ENCODE measurements around the gene SLC1A2. TPM values are rescaled to one million over a fixed set of nuclear protein-coding genes. Genes with fewer than 3 reads are reported as not detected.

The SLC1A2 gene
- total RNA-seq, 2 experiments from 2014 or later = not detected

DNA sequence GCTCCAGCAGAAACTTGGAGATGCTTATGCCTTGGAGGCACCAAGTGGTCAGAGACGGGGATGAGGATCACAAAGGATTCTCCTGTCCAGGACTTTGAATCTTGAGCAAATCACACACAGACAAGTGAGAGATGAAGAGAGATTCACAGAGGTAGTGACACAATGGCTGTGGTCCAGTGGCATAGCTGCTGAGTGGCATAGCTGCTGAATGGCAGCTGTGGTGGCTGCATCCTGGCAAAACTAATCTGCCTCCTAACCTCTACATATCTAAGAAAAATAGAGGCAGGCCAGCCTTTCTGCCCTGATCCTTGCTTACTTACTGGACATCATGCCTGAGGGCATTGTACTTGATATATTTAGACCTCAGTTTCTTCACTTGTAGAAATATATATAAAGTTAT, 177.8 kb downstream of the SLC1A2 start:
- ATAC-seq (no peak), DNase-seq (no peak)
- Mint-ChIP-seq H3K9me3 (peaks cover 4% of the 10 kb centered on the region), H3K27me3 (no peaks in the 10 kb centered on the region), H3K36me3 (ENCODE audit: low read depth) (peaks cover 4% of the 10 kb centered on the region), H3K27ac (no peak overlapping the region), H3K4me3 (no peak overlapping the region), H3K4me1 (ENCODE audit: low read depth) (peaks cover 84% of the 10 kb centered on the region)
- intact Hi-C loops (cut with micrococcal nuclease) = loop anchor here (5.0 kb wide), 1 partner anchor 151 kb away; no protein-coding TSS in a partner anchor
- CTCF ChIA-PET = interaction anchor here (0.6 to 4.0 kb wide), 7 partner anchors 9 to 316 kb away, joined by 3 to 23 read pairs (median 4); no protein-coding TSS in a partner anchor
- TF ChIP-seq, protein P1, sequence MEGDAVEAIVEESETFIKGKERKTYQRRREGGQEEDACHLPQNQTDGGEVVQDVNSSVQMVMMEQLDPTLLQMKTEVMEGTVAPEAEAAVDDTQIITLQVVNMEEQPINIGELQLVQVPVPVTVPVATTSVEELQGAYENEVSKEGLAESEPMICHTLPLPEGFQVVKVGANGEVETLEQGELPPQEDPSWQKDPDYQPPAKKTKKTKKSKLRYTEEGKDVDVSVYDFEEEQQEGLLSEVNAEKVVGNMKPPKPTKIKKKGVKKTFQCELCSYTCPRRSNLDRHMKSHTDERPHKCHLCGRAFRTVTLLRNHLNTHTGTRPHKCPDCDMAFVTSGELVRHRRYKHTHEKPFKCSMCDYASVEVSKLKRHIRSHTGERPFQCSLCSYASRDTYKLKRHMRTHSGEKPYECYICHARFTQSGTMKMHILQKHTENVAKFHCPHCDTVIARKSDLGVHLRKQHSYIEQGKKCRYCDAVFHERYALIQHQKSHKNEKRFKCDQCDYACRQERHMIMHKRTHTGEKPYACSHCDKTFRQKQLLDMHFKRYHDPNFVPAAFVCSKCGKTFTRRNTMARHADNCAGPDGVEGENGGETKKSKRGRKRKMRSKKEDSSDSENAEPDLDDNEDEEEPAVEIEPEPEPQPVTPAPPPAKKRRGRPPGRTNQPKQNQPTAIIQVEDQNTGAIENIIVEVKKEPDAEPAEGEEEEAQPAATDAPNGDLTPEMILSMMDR (IDR thresholded peaks at IDR 0.05) = no peak
- POLR2A ChIA-PET = interaction anchor here (1.0 to 1.4 kb wide), 3 partner anchors 14 to 324 kb away, joined by 3 read pairs; no protein-coding TSS in a partner anchor

DNA sequence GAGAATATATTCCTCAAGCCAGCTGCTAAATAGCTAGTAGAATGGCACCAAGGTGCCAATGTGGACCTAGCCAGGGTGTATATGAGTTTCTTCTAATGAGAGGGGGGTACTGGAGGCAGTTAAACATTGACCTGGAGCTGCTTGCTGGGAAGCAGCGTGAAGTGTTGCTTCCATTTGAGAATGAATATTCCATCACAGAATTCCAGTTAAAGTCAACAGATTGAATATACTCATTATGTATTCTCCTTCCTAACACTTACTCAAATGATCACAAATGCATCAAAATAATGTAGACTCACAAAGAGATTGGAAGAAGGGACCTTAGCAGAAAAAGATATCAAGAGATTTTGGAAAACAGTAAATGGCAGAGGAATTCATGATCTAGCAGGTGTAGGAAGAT, 178.3 kb downstream of the SLC1A2 start:
- no peak overlapping the region for H3K4me3 Mint-ChIP-seq
- POLR2A ChIA-PET = interaction anchor here (1.0 to 1.3 kb wide), 2 partner anchors 13 to 323 kb away, joined by 3 read pairs; no protein-coding TSS in a partner anchor
- H3K4me1 Mint-ChIP-seq (ENCODE audit: low read depth) = peaks cover 84% of the 10 kb centered on the region
- H3K27me3 Mint-ChIP-seq = no peaks in the 10 kb centered on the region
- H3K9me3 Mint-ChIP-seq = peaks cover 4% of the 10 kb centered on the region
- H3K27ac Mint-ChIP-seq = no peak overlapping the region
- DNase-seq = no peak
- intact Hi-C loops (cut with micrococcal nuclease) = loop anchor here (5.0 kb wide), 1 partner anchor 151 kb away; no protein-coding TSS in a partner anchor
- H3K36me3 Mint-ChIP-seq (ENCODE audit: low read depth) = peaks cover 1% of the 10 kb centered on the region
- ATAC-seq = no peak
- CTCF ChIA-PET = interaction anchor here (0.6 to 4.0 kb wide), 6 partner anchors 17 to 316 kb away, joined by 3 to 23 read pairs (median 4); no protein-coding TSS in a partner anchor
- TF ChIP-seq, protein P1 (IDR thresholded peaks at IDR 0.05) = no peak

DNA sequence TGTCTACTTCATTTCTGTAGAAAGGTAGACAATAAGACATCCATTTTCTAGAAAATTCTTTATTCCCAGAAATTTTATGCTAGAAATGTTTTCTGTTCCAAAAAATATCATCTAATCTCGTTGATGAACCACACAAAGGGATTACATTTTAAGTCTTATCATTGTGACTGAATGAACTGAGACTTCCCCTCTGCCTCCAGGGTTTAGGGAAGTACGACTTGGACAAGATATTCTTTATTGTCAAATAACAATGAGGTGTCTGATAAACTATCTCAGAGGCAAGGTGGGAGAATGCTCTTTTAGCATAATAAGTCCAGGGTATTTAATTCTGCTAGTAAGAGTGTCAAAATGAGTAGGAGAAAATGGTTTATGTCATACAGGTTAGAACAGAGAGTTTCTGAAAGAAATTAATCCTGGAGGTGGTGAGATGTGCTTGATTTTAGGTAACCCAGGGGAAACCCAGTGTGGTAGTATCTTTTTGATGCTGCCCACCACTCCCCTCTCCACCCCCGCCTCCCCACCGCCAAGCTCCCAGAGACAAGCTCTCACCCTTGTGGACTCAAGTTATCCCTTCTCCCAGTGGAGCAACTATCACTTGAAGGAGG, 179.8 kb downstream of the SLC1A2 start:
- Mint-ChIP-seq H3K9me3 (peaks cover 10% of the 10 kb centered on the region), H3K4me1 (ENCODE audit: low read depth) (peaks cover 83% of the 10 kb centered on the region), H3K36me3 (ENCODE audit: low read depth) (peaks cover 1% of the 10 kb centered on the region), H3K27me3 (no peaks in the 10 kb centered on the region), H3K27ac (no peak overlapping the region), H3K4me3 (no peak overlapping the region)
- DNase-seq = peak; percentile 38
- TF ChIP-seq, protein P1 (IDR thresholded peaks at IDR 0.05) = no peak
- no peak for ATAC-seq
- POLR2A ChIA-PET = interaction anchor here (1.3 to 1.6 kb wide), 2 partner anchors 8 to 27 kb away, joined by 5 read pairs; no protein-coding TSS in a partner anchor
- CTCF ChIA-PET = interaction anchor here (0.8 to 6.1 kb wide), 9 partner anchors 7 to 324 kb away, joined by 3 to 35 read pairs (median 3); partner anchors contain the start of genes APIP and PDHX
- intact Hi-C loops (cut with micrococcal nuclease) = loop anchor here (5.0 kb wide), 3 partner anchors 62 to 153 kb away; no protein-coding TSS in a partner anchor

DNA sequence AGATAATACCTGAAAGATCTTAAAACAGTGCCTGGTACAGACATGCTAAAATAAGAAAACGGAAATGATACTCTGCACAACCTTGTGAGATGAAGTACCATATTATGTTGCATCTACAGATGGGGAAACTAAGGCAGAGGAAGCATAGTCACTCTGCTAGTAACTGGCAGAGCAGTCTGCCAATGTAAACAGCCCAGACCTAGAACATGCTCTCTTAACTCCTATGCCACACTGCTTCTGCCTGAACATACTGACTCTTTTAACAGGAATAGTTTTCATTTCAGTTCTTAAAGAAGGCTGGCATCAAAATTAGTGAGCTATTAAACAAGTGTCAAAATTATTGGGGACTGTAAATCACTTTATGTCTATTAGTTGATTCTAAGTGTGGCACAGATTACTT, 180.5 kb downstream of the SLC1A2 start:
- Mint-ChIP-seq H3K36me3 (ENCODE audit: low read depth) (peaks cover 8% of the 10 kb centered on the region), H3K27ac (no peak overlapping the region), H3K4me1 (ENCODE audit: low read depth) (peaks cover 81% of the 10 kb centered on the region), H3K27me3 (no peaks in the 10 kb centered on the region), H3K9me3 (peaks cover 11% of the 10 kb centered on the region), H3K4me3 (no peak overlapping the region)
- intact Hi-C loops (cut with micrococcal nuclease) = loop anchor here (5.0 kb wide), 2 partner anchors 62 to 97 kb away; no protein-coding TSS in a partner anchor
- POLR2A ChIA-PET = interaction anchor here (1.3 to 1.6 kb wide), 4 partner anchors 8 to 225 kb away, joined by 3 to 5 read pairs (median 4); no protein-coding TSS in a partner anchor
- DNase-seq (no peak), ATAC-seq (no peak)
- TF ChIP-seq, protein P1 (IDR thresholded peaks at IDR 0.05) = no peak
- CTCF ChIA-PET = interaction anchor here (0.8 to 6.1 kb wide), 10 partner anchors 8 to 323 kb away, joined by 3 to 35 read pairs (median 3); partner anchors contain the start of genes APIP and PDHX
